K562 (cell line): Measurements from ENCODE around the gene ZNF385C. TPM values are rescaled to one million over a fixed set of nuclear protein-coding genes. Genes with fewer than 3 reads are reported as not detected.

Experiments used
- ATAC-seq: fragments of 200-7000 bp; cut with Tn5 transposase; 3 replicates; pipeline ENCODE4 v1.9.1; 2020; ENCODE audit warnings: moderate library complexity
- Bru-seq: library from RNA; stranded (reverse); fragments of 400-500 nt; gene quantifications from one replicate; lab custom pipeline; 2021; lab: Mats Ljungman, UMichigan
- BruChase-seq, 2 experiments: library from RNA; stranded (reverse); fragments of 400-500 nt; gene quantifications; one replicate each; lab custom pipeline; 2021; lab: Mats Ljungman, UMichigan
- BruUV-seq: library from RNA; stranded (reverse); fragments of 400-500 nt; replicated peaks from 2 replicates; lab custom pipeline; 2021; lab: Mats Ljungman, UMichigan
- CTCF ChIA-PET: fragments of 300-600 bp; formaldehyde crosslinking; extraction: SDS; loops from one replicate; lab custom pipeline; 2021; ENCODE audit warnings: low intra/inter-chr PET ratio; lab: Yijun Ruan, JAX
- POLR2A ChIA-PET: fragments of 300-600, 350-650 bp; sonication (Branson Sonifier 250); formaldehyde crosslinking; extraction: SDS; loops from one replicate; lab custom pipeline; 2021; ENCODE audit warnings: antibody characterized with exemption, inconsistent platforms; lab: Yijun Ruan, JAX
- DNase-seq, 4 experiments: peaks; one replicate each; pipeline versions ENCODE4 v3.0.0 to v3.0.0-alpha.2; 2011 to 2018; ENCODE audit warnings: low spot score in 3 of 4, mixed read lengths in 3 of 4; ENCODE audit errors: extremely low read depth in 1 of 4
- FAIRE-seq: peaks from 2 replicates; lab custom pipeline; 2011; peaks lifted over from hg19 to GRCh38; lab: Jason Lieb, UNC
- H2AFZ ChIP-seq: 2 replicates; pipeline ENCODE4 v1.6.0; 2011; ENCODE audit warnings: low read depth, low read length, control low read depth, inconsistent platforms
- H3K27ac ChIP-seq: fragments of 200-600 bp; 3 replicates; pipeline ENCODE4 v1.8.0; 2011; ENCODE audit warnings: low read depth, mild to moderate bottlenecking, control low read depth, inconsistent platforms, low read length, moderate library complexity, mixed read lengths; ENCODE audit errors: extremely low read depth
- H3K27me3 ChIP-seq, 2 experiments: fragments of 300-600 bp in 1 of 2; 2 replicates in 1 of 2; 3 replicates in 1 of 2; pipeline versions ENCODE4 v1.6.0 to v1.8.0; 2011; ENCODE audit warnings: inconsistent platforms in 2 of 2, low read length in 2 of 2, mild to moderate bottlenecking in 1 of 2, mixed read lengths in 1 of 2, moderate library complexity in 1 of 2; ENCODE audit not compliant: control insufficient read depth in 2 of 2, insufficient read depth in 2 of 2
- H3K36me3 ChIP-seq: fragments of 300-600 bp; 3 replicates; pipeline ENCODE4 v1.8.0; 2011; ENCODE audit warnings: mild to moderate bottlenecking, low read length, inconsistent platforms; ENCODE audit not compliant: control insufficient read depth, insufficient read depth
- H3K4me1 ChIP-seq, 2 experiments: fragments of 200-600 bp in 1 of 2; replicated peaks in 1 of 2; 2 replicates in 1 of 2; 3 replicates in 1 of 2; pipeline versions ENCODE4 v1.5.1 to v1.8.0; 2011; ENCODE audit warnings: inconsistent platforms in 2 of 2, low read length in 2 of 2, mild to moderate bottlenecking in 1 of 2, mixed read lengths in 1 of 2, moderate library complexity in 1 of 2; ENCODE audit not compliant: control insufficient read depth in 2 of 2, insufficient read depth in 2 of 2
- H3K4me2 ChIP-seq: 2 replicates; pipeline ENCODE4 v1.6.1; 2011; ENCODE audit warnings: low read length, control low read depth, inconsistent platforms, mixed read lengths; ENCODE audit not compliant: insufficient read depth
- H3K4me3 ChIP-seq: fragments of 200-600 bp; sonication (generic), shearing (Covaris generic); 2 replicates; pipeline ENCODE4 v1.5.1; 2016; ENCODE audit warnings: control low read depth, inconsistent platforms
- H3K79me2 ChIP-seq: fragments of 200-600 bp; 3 replicates; pipeline ENCODE4 v1.8.0; 2011; ENCODE audit warnings: low read length, inconsistent platforms; ENCODE audit not compliant: control insufficient read depth, insufficient read depth
- H3K9ac ChIP-seq, 2 experiments: 2 replicates each; pipeline versions ENCODE4 v1.6.0 to v1.6.1; 2011; ENCODE audit warnings: low read depth in 2 of 2, low read length in 2 of 2, control low read depth in 1 of 2, inconsistent platforms in 1 of 2, mild to moderate bottlenecking in 1 of 2, mixed read lengths in 1 of 2; ENCODE audit not compliant: insufficient read depth in 1 of 2
- H3K9me1 ChIP-seq: one replicate; pipeline ENCODE4 v1.6.0; 2011; ENCODE audit warnings: inconsistent platforms, mild to moderate bottlenecking, low read length, moderate library complexity; ENCODE audit not compliant: control insufficient read depth, insufficient read depth
- H3K9me3 ChIP-seq: replicated peaks from 2 replicates; pipeline ENCODE4 v1.5.1; 2011; ENCODE audit warnings: low read depth, low read length, inconsistent platforms; ENCODE audit not compliant: control insufficient read depth, insufficient read depth
- H4K20me1 ChIP-seq: replicated peaks from 2 replicates; pipeline ENCODE4 v1.6.1; 2011; ENCODE audit warnings: low read length, inconsistent platforms, mixed read lengths; ENCODE audit not compliant: control insufficient read depth, insufficient read depth
- L3MBTL2 ChIP-seq: fragments of 450-650 bp; IDR thresholded peaks from 2 replicates; pipeline ENCODE4 v1.6.1; 2016; ENCODE audit warnings: mild to moderate bottlenecking, moderate library complexity
- ZKSCAN3 ChIP-seq: fragments of 250-450 bp; sonication (Bioruptor Pico); IDR thresholded peaks from 2 replicates; pipeline ENCODE4 v1.4.0; 2020
- WGBS: fragments of 100-300 bp; shearing (Covaris generic); methylation state at CpG from one replicate; pipeline ENCODE4 v1.1.6; 2016; ENCODE audit warnings: low coverage, mixed read lengths; ENCODE audit not compliant: insufficient coverage; ENCODE audit errors: missing lambda C conversion rate; 5-methylcytosine and 5-hydroxymethylcytosine counted together
- in situ Hi-C: fragments of 300-500 bp; cut with MboI; formaldehyde crosslinking; loops from 4 replicates; pipeline ENCODE4 v1.15.0; 2018; ENCODE audit warnings: inconsistent platforms, mixed read lengths
- intact Hi-C: fragments of 100-400 bp; cut with micrococcal nuclease; formaldehyde crosslinking; loops from 2 replicates; pipeline ENCODE4 v1.14.2; 2022
- long read RNA-seq, 3 experiments: library from polyadenylated mRNA in 2 of 3; library from RNA in 1 of 3; unstranded in 2 of 3; stranded (forward) in 1 of 3; transcript quantifications; one replicate each; pipeline ENCODE4 v2.0.0, GENCODE V29; 2019 to 2022
- polyA minus RNA-seq, 3 experiments: library from RNA; depleted of rRNA, polyadenylated mRNA; stranded (reverse); fragments of >200 nt; gene quantifications; 2 replicates each; pipeline ENCODE4 v1.2.3, GENCODE V29; 2011
- polyA plus RNA-seq, 8 experiments: library from polyadenylated mRNA; depleted of rRNA in 4 of 8; stranded (reverse) in 5 of 8; unstranded in 3 of 8; fragments of >200 nt; fragmentation: Nextera tagmentation in 2 of 8; fragmentation: Illumina TruSeq in 1 of 8; extraction: Ambion mirVana in 2 of 8; extraction: Trizol in 1 of 8; gene quantifications; 2 replicates each; pipeline versions ENCODE4 v1.2.1 to v1.2.3, GENCODE V29; 2011 to 2014; ENCODE audit warnings: inconsistent platforms in 1 of 8, missing spikeins in 1 of 8
- total RNA-seq, 7 experiments: library from RNA; depleted of rRNA in 6 of 7; stranded (reverse); fragments of >200 nt in 6 of 7; fragmentation: Illumina TruSeq in 2 of 7; extraction: Trizol in 2 of 7; gene quantifications; 2 replicates each; pipeline versions ENCODE4 v1.2.1 to v1.2.3, GENCODE V29; 2011 to 2021; ENCODE audit warnings: low replicate concordance in 1 of 7
- TF ChIP-seq, protein P1 (sequence below), 2 experiments: IDR thresholded peaks; 2 replicates each; pipeline ENCODE4 v1.6.1; 2011; ENCODE audit warnings: borderline replicate concordance in 1 of 2, control low read depth in 1 of 2, low read depth in 1 of 2, low read length in 1 of 2, mild to moderate bottlenecking in 1 of 2, mixed read lengths in 1 of 2, moderate library complexity in 1 of 2; ENCODE audit not compliant: insufficient read depth in 1 of 2, insufficient read length in 1 of 2, poor library complexity in 1 of 2, severe bottlenecking in 1 of 2; ENCODE audit errors: extremely low read depth in 1 of 2

The ZNF385C gene, protein sequence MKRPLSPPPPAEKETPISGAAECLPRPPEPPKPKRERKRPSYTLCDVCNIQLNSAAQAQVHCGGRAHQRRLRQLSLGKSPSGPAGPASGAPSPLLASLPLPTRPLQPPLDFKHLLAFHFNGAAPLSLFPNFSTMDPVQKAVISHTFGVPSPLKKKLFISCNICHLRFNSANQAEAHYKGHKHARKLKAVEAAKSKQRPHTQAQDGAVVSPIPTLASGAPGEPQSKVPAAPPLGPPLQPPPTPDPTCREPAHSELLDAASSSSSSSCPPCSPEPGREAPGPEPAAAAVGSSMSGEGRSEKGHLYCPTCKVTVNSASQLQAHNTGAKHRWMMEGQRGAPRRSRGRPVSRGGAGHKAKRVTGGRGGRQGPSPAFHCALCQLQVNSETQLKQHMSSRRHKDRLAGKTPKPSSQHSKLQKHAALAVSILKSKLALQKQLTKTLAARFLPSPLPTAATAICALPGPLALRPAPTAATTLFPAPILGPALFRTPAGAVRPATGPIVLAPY
- 0.44 and 0.86 TPM in 2 replicates for total RNA-seq (2011; cell fraction: chromatin; rRNA removed; ENCODE audit: low replicate concordance)
- total RNA-seq (2011; cell fraction: nucleolus; rRNA removed), result 0.79 and 0.83 TPM in 2 replicates
- total RNA-seq (2011; cell fraction: nucleoplasm; rRNA removed), result 0.73 and 1.5 TPM in 2 replicates
- total RNA-seq (2014; rRNA removed) (0.20 TPM in 1 of 2 replicates, not detected in the other), total RNA-seq (2014; rRNA removed; fragmentation: Illumina TruSeq; extraction: Trizol) (0.16 and 0.25 TPM in 2 replicates), total RNA-seq (2015; rRNA removed; fragmentation: Illumina TruSeq; extraction: Trizol) (0.08 and 0.11 TPM in 2 replicates), total RNA-seq (2021) (0.22 and 0.34 TPM in 2 replicates), polyA plus RNA-seq (2011; rRNA removed) (0.35 and 0.42 TPM in 2 replicates), polyA plus RNA-seq (2014; fragmentation: Illumina TruSeq; extraction: Trizol) (0.28 and 0.29 TPM in 2 replicates), polyA plus RNA-seq (2014; fragmentation: Nextera tagmentation; extraction: Ambion mirVana) (under 1 TPM; 0.03 to 0.04 TPM), polyA plus RNA-seq (2014; rRNA removed) (0.15 and 0.74 TPM in 2 replicates), polyA minus RNA-seq (2011; rRNA and poly(A)+ RNA removed) (0.11 and 0.18 TPM in 2 replicates), Bru-seq, nascent RNA (percentile 15 among the genes with signal in this experiment), BruChase-seq, experiment 1, labeled RNA remaining after a 2-hour chase (percentile 14 among the genes with signal in this experiment), BruChase-seq, experiment 2, labeled RNA remaining after a 6-hour chase (percentile 20 among the genes with signal in this experiment)
- 0.48 and 0.63 TPM in 2 replicates for polyA plus RNA-seq (2011; cell fraction: cytosol; rRNA removed)
- 0.80 and 0.84 TPM in 2 replicates for polyA plus RNA-seq (2011; cell fraction: nucleus; rRNA removed)
- 0.25 and 1.9 TPM in 2 replicates for polyA plus RNA-seq (2012)
- polyA minus RNA-seq (2011; cell fraction: cytosol; rRNA and poly(A)+ RNA removed), result not detected in 2 replicates
- not detected in 2 replicates for polyA minus RNA-seq (2011; cell fraction: nucleus; rRNA and poly(A)+ RNA removed)
- long read RNA-seq, experiment 1, partial matches to known transcripts, result 0 of 1 reads
- long read RNA-seq, experiment 1, other reads (novel, unspliced or antisense), result 1 of 1 reads
- long read RNA-seq, experiment 2, result 0 reads
- long read RNA-seq, experiment 3, result 0 reads

DNA sequence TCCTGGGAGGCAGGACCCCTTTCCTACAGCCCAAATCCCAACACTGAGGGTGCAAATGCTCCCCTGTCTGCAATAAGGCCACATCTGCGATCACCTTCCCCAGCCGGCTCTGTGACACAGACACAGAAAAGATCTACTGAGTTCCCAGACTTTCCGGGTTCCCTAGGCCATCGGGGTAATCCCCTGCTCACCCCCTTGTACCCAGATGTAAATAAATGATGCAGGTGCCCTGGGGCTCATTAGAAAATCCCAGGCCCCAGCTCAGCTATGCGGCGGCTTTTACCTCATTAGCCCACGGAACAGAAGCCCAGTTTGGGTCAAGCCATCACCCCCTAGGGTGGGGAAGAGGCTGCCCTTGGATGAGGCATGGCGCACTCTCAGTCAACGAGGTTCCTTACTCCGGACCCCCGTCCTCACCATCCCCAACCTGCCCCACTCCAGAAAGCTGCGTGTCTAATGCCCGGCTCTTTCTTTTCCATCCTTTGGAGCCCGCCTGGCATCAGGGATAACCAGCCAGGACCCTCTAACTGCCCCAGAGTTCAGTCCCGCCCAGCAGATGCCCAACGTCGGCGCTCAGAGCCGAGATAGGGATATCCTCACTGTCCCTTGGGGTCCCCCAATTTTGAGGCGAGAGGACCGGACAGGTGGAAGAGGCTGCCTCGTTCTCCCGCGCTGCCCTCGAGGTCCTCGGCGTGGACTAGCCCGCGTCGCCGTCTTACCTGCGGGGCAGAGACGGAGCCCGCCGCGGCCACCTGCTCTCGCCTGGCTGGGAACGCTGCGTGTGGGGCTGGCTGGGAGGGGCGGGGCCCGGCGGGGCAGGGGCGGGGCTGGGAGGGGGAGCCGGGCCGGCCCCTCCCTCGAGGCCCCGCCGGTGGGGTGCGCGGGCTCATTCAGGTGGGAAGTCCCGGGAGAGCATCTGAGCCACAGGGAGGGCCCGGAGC lies at the start of gene ZNF385C:
TSS of gene ZNF385C (minus strand) at position 783 of the 941 bp plus-strand sequence. CDS start 35,417 bp downstream, outside the sequence.
- intact Hi-C loops, result no loop called here
- FAIRE-seq, result no peak
- H3K27me3 ChIP-seq, result peaks cover 0 to 12% of the 10 kb centered on the region in 2 experiments; a peak in 3 of 5 replicates

More for the DNA sequence above, at the start of gene ZNF385C:
- in situ Hi-C loops, result no loop called here
- peak in 3 of 4 experiments; percentile 52 to 87 (median 86) for DNase-seq
- Histone ChIP-seq H3K79me2 (no peaks in the 10 kb centered on the region), H3K4me2 (no peak within 1 kb of the TSS), H3K27ac (no peak within 1 kb of the TSS), H3K36me3 (no peaks in the 10 kb centered on the region), H3K4me3 (no peak within 1 kb of the TSS), H3K4me1 (peaks cover 11 to 27% of the 10 kb centered on the region in 2 experiments; a peak in 4 of 5 replicates), H2AFZ (peak within 1 kb of the TSS; percentile 63; the same call in 1 of the 2 replicates), H3K9me3 (no peaks in the 10 kb centered on the region), H4K20me1 (no peaks in the 10 kb centered on the region; the same call in 1 of the 2 replicates), H3K9me1 (no peaks in the 10 kb centered on the region), H3K9ac (peak within 1 kb of the TSS in 1 of 2 experiments; percentile 79; a peak in 2 of 4 replicates)
- TF ChIP-seq L3MBTL2, result peak; percentile 51
- TF ChIP-seq, protein P1, sequence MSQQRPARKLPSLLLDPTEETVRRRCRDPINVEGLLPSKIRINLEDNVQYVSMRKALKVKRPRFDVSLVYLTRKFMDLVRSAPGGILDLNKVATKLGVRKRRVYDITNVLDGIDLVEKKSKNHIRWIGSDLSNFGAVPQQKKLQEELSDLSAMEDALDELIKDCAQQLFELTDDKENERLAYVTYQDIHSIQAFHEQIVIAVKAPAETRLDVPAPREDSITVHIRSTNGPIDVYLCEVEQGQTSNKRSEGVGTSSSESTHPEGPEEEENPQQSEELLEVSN (IDR thresholded peaks at IDR 0.05; ENCODE audit: borderline replicate concordance in 1 of 2, extremely low read depth in 1 of 2, insufficient read depth in 1 of 2, insufficient read length in 1 of 2, low read depth in 1 of 2, low read length in 1 of 2, poor library complexity in 1 of 2, severe bottlenecking in 1 of 2), result peak in 1 of 2 experiments; percentile 54
- no peak for TF ChIP-seq ZKSCAN3 (CRISPR knock-in tag)
- CTCF ChIA-PET, result interaction anchor here (0.6 kb wide), 1 partner anchor 89 kb away, joined by 5 read pairs; no protein-coding TSS in a partner anchor
- POLR2A ChIA-PET, result interaction anchor here (0.7 to 0.8 kb wide), 1 partner anchor 11 kb away, joined by 3 to 4 read pairs; no protein-coding TSS in a partner anchor
- 27% methylated on average over 35 of the region's 52 CpGs for WGBS
- peak; percentile 50 for ATAC-seq
- BruUV-seq, result no TSS peak
